B cell (primary cell): ENCODE results near the gene CCL28. TPM values are rescaled to one million over a fixed set of nuclear protein-coding genes. Genes with fewer than 3 reads are reported as not detected.

Experiments used
- ATAC-seq: fragments of 200-7000 bp; cut with Tn5 transposase; one replicate; pipeline ENCODE4 v1.10.0; 2021; ENCODE audit warnings: low read depth, mild to moderate bottlenecking, moderate number of reproducible peaks, moderate library complexity
- CTCF ChIA-PET: fragments of 350-600 bp; sonication (Branson Sonifier 250); formaldehyde crosslinking; loops from one replicate; lab custom pipeline; 2021; ENCODE audit warnings: antibody characterized with exemption, inconsistent platforms; lab: Charles Lee
- POLR2A ChIA-PET: fragments of 350-600 bp; sonication (Branson Sonifier 250); formaldehyde crosslinking; loops from one replicate; lab custom pipeline; 2021; ENCODE audit warnings: antibody characterized with exemption; lab: Charles Lee
- DNase-seq: peaks from one replicate; pipeline ENCODE4 v3.0.0; 2013
- H2AFZ ChIP-seq: 2 replicates; pipeline ENCODE4 v1.6.1; 2012; ENCODE audit warnings: mild to moderate bottlenecking, low read depth, low read length; ENCODE audit not compliant: insufficient read depth, poor library complexity, severe bottlenecking
- H3K27ac ChIP-seq, 2 donors: 1 replicate in 1 of 2; 2 replicates in 1 of 2; pipeline ENCODE4 v1.5.1; 2012 to 2013; ENCODE audit warnings: low read length in 2 of 2, mild to moderate bottlenecking in 2 of 2, moderate library complexity in 1 of 2
- H3K27me3 ChIP-seq, 4 experiments: fragments of 200-600 bp in 1 of 4; sonication (generic) in 1 of 4; replicated peaks in 1 of 4; 1 replicate in 2 of 4; 2 replicates in 2 of 4; pipeline versions ENCODE4 v1.6.1 to v1.7.0; 2013 to 2016; ENCODE audit warnings: low read length in 3 of 4, mild to moderate bottlenecking in 2 of 4, mixed read lengths in 1 of 4, moderate library complexity in 1 of 4; ENCODE audit not compliant: insufficient read depth in 4 of 4, control insufficient read depth in 3 of 4; ENCODE audit errors: control extremely low read depth in 1 of 4
- H3K36me3 ChIP-seq, 2 experiments: replicated peaks in 1 of 2; 1 replicate in 1 of 2; 2 replicates in 1 of 2; pipeline versions ENCODE4 v1.6.1 to v1.7.1; 2013; ENCODE audit warnings: low read length in 1 of 2; ENCODE audit not compliant: insufficient read depth in 2 of 2, control insufficient read depth in 1 of 2; ENCODE audit errors: control extremely low read depth in 1 of 2, extremely low read depth in 1 of 2
- H3K4me1 ChIP-seq, 2 donors: fragments of 200-600 bp in 1 of 2; sonication (generic) in 1 of 2; 1 replicate in 1 of 2; 2 replicates in 1 of 2; pipeline versions ENCODE4 v1.5.1 to v1.6.1; 2013 to 2017; ENCODE audit warnings: low read length in 2 of 2; ENCODE audit not compliant: control insufficient read depth in 2 of 2, insufficient read depth in 2 of 2
- H3K4me2 ChIP-seq: replicated peaks from 2 replicates; pipeline ENCODE3; 2012; ENCODE audit warnings: mild to moderate bottlenecking, low read depth, low read length; ENCODE audit not compliant: poor library complexity, severe bottlenecking
- H3K4me3 ChIP-seq, 5 experiments: fragments of 200-600 bp in 1 of 5; sonication (generic) in 1 of 5; 1 replicate in 3 of 5; 2 replicates in 2 of 5; pipeline versions ENCODE4 v1.5.1 to v1.7.0; 2011 to 2016; ENCODE audit warnings: low read length in 4 of 5, mild to moderate bottlenecking in 4 of 5, low read depth in 2 of 5, control low read depth in 1 of 5, moderate library complexity in 1 of 5; ENCODE audit not compliant: insufficient read depth in 1 of 5; ENCODE audit errors: control extremely low read depth in 1 of 5, extremely low read depth in 1 of 5
- H3K79me2 ChIP-seq: fragments of 200-600 bp; sonication (generic); one replicate; pipeline ENCODE4 v1.6.0; 2016; ENCODE audit warnings: low read length; ENCODE audit not compliant: control insufficient read depth, insufficient read depth
- H3K9ac ChIP-seq: fragments of 200-600 bp; sonication (generic); 2 replicates; pipeline ENCODE4 v1.6.1; 2017; ENCODE audit warnings: mild to moderate bottlenecking, low read length, moderate library complexity
- H3K9me3 ChIP-seq, 3 donors: one replicate each; pipeline versions ENCODE4 v1.6.1 to v1.7.1; 2013; ENCODE audit warnings: low read length in 2 of 3; ENCODE audit not compliant: control insufficient read depth in 2 of 3, insufficient read depth in 1 of 3; ENCODE audit errors: control extremely low read depth in 1 of 3
- H4K20me1 ChIP-seq: 2 replicates; pipeline ENCODE4 v1.6.0; 2012; ENCODE audit warnings: mild to moderate bottlenecking, low read length; ENCODE audit not compliant: insufficient read depth, control insufficient read depth, poor library complexity, severe bottlenecking
- H3K27ac Mint-ChIP-seq: one replicate; pipeline ENCODE4 v1.8.0; 2021; ENCODE audit warnings: mixed read lengths
- H3K27me3 Mint-ChIP-seq: one replicate; pipeline ENCODE4 v1.8.0; 2021; ENCODE audit warnings: mixed read lengths
- H3K4me1 Mint-ChIP-seq: one replicate; pipeline ENCODE4 v1.8.0; 2021; ENCODE audit warnings: mixed read lengths
- H3K4me3 Mint-ChIP-seq: one replicate; pipeline ENCODE4 v1.8.0; 2021; ENCODE audit warnings: mixed read lengths
- H3K9me3 Mint-ChIP-seq: one replicate; pipeline ENCODE4 v1.8.0; 2022; ENCODE audit warnings: mixed read lengths; ENCODE audit not compliant: insufficient read depth
- EZH2 ChIP-seq: IDR thresholded peaks from 2 replicates; pipeline ENCODE4 v1.6.1; 2012; ENCODE audit warnings: borderline replicate concordance, low read depth, mild to moderate bottlenecking, moderate library complexity, low read length; ENCODE audit not compliant: insufficient read depth, poor library complexity, severe bottlenecking
- WGBS: methylation state at CpG from one replicate; pipeline ENCODE4 v1.1.5; 2013; ENCODE audit warnings: missing lambda C conversion rate; ENCODE audit not compliant: insufficient coverage; 5-methylcytosine and 5-hydroxymethylcytosine counted together
- intact Hi-C: fragments of 100-400 bp; cut with micrococcal nuclease; formaldehyde crosslinking; loops from one replicate; pipeline ENCODE4 v1.10.0; 2022
- polyA plus RNA-seq: library from polyadenylated mRNA; depleted of rRNA; stranded (reverse); fragments of >200 nt; gene quantifications from 2 replicates; pipeline ENCODE4 v1.2.3, GENCODE V29; 2012
- total RNA-seq, 2 donors: library from RNA; stranded (reverse); fragments of 120-200 nt in 1 of 2; gene quantifications; 1 replicate in 1 of 2; 2 replicates in 1 of 2; pipeline versions ENCODE4 v1.2.3 to v1.2.4, GENCODE V29; 2013 to 2022
- TF ChIP-seq, protein P1 (sequence below): fragments of 200-600 bp; IDR thresholded peaks from one replicate; pipeline ENCODE4 v1.8.0; 2022; ENCODE audit warnings: antibody characterized with exemption, mild to moderate bottlenecking

Gene CCL28
- total and polyA plus RNA-seq, 2 donors (not counting 1 experiment from before 2014, with no cell fraction given), result 18.6 to 18.7 TPM

DNA sequence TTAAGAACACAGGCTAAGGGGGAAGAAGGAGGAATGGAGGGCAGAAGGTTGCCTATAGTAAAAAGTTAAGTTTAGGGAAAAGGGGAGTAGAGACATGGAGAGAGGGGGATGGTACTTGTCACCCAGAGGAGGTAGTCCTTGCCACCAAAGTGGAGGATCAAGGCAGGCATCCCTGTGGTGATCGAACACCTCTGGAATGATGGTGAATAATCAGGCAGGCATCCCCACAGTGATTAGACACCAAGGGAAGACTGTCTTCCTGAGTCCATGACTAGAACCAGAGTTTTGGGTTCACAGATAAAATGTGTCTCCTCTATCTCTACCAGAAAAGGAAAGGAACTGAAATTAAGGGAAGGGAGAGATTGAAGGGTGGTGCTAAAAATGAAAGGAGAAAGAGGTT is 79.8 kb downstream of the CCL28 start:
- no peak overlapping the region for H3K27ac Mint-ChIP-seq
- Histone ChIP-seq H3K4me2 (no peak overlapping the region), H3K36me3 (no peaks in the 10 kb centered on the region), H3K9ac (no peak overlapping the region), H3K79me2 (no peaks in the 10 kb centered on the region), H3K9me3 (peaks cover 0 to 13% (median 8%) of the 10 kb centered on the region in 3 donors), H4K20me1 (no peaks in the 10 kb centered on the region), H3K27me3 (peaks cover 0 to 7% (median 0%) of the 10 kb centered on the region in 4 experiments), H2AFZ (no peak overlapping the region), H3K27ac (no peak overlapping the region), H3K4me1 (no peaks in the 10 kb centered on the region), H3K4me3 (no peak overlapping the region)
- CTCF ChIA-PET, result no interaction called here
- peaks cover 33% of the 10 kb centered on the region for H3K27me3 Mint-ChIP-seq
- H3K9me3 Mint-ChIP-seq, result peaks cover 6% of the 10 kb centered on the region
- intact Hi-C loops, result no loop called here
- DNase-seq (no peak), ATAC-seq (no peak)
- POLR2A ChIA-PET, result no interaction called here
- no peaks in the 10 kb centered on the region for H3K4me1 Mint-ChIP-seq
- TF ChIP-seq EZH2, result no peak
- TF ChIP-seq, protein P1, sequence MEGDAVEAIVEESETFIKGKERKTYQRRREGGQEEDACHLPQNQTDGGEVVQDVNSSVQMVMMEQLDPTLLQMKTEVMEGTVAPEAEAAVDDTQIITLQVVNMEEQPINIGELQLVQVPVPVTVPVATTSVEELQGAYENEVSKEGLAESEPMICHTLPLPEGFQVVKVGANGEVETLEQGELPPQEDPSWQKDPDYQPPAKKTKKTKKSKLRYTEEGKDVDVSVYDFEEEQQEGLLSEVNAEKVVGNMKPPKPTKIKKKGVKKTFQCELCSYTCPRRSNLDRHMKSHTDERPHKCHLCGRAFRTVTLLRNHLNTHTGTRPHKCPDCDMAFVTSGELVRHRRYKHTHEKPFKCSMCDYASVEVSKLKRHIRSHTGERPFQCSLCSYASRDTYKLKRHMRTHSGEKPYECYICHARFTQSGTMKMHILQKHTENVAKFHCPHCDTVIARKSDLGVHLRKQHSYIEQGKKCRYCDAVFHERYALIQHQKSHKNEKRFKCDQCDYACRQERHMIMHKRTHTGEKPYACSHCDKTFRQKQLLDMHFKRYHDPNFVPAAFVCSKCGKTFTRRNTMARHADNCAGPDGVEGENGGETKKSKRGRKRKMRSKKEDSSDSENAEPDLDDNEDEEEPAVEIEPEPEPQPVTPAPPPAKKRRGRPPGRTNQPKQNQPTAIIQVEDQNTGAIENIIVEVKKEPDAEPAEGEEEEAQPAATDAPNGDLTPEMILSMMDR, result no peak
- WGBS, result no CpG with 5 or more reads among the region's 1 CpG
- no peak overlapping the region for H3K4me3 Mint-ChIP-seq

Other genes starting within 250 kb of the CCL28 start
- gene NIM1K, start 220.2 kb downstream of the CCL28 start, total RNA-seq, result 0.32 and 0.39 TPM in 2 replicates
- 0.13 and 0.33 TPM in 2 replicates for gene NIM1K, start 220.2 kb downstream of the CCL28 start, polyA plus RNA-seq
- gene HMGCS1, start 99.0 kb downstream of the CCL28 start, total RNA-seq, result 68.4 and 68.7 TPM in 2 replicates
- 16.3 and 75.7 TPM in 2 replicates for gene HMGCS1, start 99.0 kb downstream of the CCL28 start, polyA plus RNA-seq
- 15.0 and 17.6 TPM in 2 replicates for gene TMEM267, start 71.5 kb upstream of the CCL28 start, total RNA-seq
- 10.6 and 11.3 TPM in 2 replicates for gene TMEM267, start 71.5 kb upstream of the CCL28 start, polyA plus RNA-seq
- 5.1 and 5.5 TPM in 2 replicates for gene C5orf34, start 102.8 kb upstream of the CCL28 start, total RNA-seq
- 2.6 and 2.9 TPM in 2 replicates for gene C5orf34, start 102.8 kb upstream of the CCL28 start, polyA plus RNA-seq
- gene PAIP1, start 144.7 kb upstream of the CCL28 start, total RNA-seq, result 31.8 and 35.9 TPM in 2 replicates
- 20.4 and 23.0 TPM in 2 replicates for gene PAIP1, start 144.7 kb upstream of the CCL28 start, polyA plus RNA-seq
- 61.1 and 63.0 TPM in 2 replicates for gene NNT, start 190.8 kb upstream of the CCL28 start, total RNA-seq
- 17.8 and 20.0 TPM in 2 replicates for gene NNT, start 190.8 kb upstream of the CCL28 start, polyA plus RNA-seq